ENCODE measurements around the gene ZMYM2.
"Not testable (repeated sequence)": the region's sequence is repeated elsewhere in the genome, so short reads cannot be mapped to it uniquely, and the experiment has no call there.

Gene ZMYM2

DNA sequence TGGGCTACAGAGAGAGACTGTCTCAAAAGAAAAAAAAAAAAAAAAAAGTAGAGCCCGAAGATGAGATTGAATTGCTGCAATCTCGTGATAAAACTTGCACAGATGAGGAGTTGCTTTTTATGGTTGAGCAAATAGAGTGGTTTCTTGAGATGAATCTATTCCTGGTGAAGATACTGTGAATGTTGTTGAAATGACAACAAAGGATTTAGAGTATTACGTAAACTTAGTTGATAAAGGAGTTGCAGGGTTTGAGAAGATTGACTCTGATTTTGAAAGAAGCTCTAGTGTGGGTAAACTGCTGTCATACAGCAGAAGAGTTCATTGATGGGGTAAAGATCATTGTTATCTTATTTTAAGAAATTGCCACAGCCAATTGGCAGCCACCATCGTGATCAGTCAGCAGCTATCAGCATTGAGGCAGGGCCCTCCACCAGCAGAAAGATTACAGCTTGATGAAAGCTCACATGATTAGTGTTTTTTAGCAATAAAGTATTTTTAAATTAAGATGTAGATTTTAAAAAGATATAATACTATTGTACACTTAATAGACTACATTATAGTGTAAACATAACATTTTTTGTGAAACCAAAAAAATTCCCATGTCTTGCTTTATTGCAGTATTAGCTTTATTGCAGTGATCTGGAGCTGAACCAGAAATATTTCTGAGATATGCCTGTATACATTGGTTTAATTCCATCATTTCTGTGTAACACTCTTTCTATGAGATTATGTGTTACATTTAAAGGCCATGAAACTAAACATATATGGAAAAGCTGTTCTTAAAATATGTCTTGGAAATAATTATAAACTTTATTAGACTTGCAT is 43.1 kb downstream of the ZMYM2 start:
- Mint-ChIP-seq H3K36me3 (ENCODE audit: low read depth) (peaks cover 74% of the 10 kb centered on the region), H3K27ac (no peak overlapping the region), H3K9me3 (no peaks in the 10 kb centered on the region), H3K4me3 (no peak overlapping the region), H3K4me1 (ENCODE audit: low read depth) (peaks cover 12% of the 10 kb centered on the region), H3K27me3 (no peaks in the 10 kb centered on the region)
- intact Hi-C loops (cut with micrococcal nuclease), result no loop called here

DNA sequence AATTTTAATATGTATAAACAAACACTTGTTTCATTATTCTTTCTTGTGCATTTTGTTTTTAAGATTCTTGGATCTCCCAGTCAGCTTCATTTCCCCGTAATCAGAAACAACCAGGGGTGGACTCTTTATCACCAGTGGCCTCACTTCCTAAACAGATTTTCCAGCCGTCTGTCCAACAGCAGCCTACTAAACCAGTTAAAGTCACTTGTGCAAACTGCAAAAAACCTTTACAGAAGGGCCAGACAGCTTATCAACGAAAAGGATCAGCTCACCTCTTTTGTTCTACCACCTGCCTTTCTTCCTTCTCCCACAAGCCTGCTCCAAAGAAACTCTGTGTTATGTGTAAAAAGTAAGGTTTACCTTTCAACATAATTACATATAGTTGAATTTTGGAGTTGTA is 44.3 kb downstream of the ZMYM2 start:
- Mint-ChIP-seq H3K27ac (no peak overlapping the region), H3K27me3 (no peaks in the 10 kb centered on the region), H3K4me1 (ENCODE audit: low read depth) (peaks cover 9% of the 10 kb centered on the region), H3K4me3 (no peak overlapping the region), H3K36me3 (ENCODE audit: low read depth) (peaks cover 80% of the 10 kb centered on the region), H3K9me3 (no peaks in the 10 kb centered on the region)
- intact Hi-C loops (cut with micrococcal nuclease), result no loop called here

DNA sequence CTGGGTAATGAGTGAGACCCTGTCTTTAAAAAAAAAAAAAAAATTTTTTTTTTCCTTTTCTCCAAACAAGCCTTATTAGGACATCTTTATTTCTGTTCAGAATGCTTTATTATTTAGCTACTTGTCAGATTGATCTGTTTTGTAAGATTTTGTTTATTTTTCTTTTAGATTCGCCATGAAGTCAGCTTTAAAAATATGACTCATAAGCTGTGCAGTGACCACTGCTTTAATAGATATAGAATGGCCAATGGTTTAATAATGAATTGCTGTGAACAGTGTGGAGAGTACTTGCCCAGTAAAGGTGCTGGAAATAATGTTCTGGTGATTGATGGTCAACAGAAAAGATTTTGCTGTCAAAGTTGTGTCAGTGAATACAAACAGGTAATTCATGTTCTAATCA is 47.7 kb downstream of the ZMYM2 start:
- H3K9me3 Mint-ChIP-seq, result no peaks in the 10 kb centered on the region
- H3K4me1 Mint-ChIP-seq (ENCODE audit: low read depth), result peaks cover 2% of the 10 kb centered on the region
- H3K27me3 Mint-ChIP-seq, result no peaks in the 10 kb centered on the region
- H3K27ac Mint-ChIP-seq, result no peak overlapping the region
- intact Hi-C loops (cut with micrococcal nuclease), result no loop called here
- H3K36me3 Mint-ChIP-seq (ENCODE audit: low read depth), result peaks cover 78% of the 10 kb centered on the region
- H3K4me3 Mint-ChIP-seq, result no peak overlapping the region

DNA sequence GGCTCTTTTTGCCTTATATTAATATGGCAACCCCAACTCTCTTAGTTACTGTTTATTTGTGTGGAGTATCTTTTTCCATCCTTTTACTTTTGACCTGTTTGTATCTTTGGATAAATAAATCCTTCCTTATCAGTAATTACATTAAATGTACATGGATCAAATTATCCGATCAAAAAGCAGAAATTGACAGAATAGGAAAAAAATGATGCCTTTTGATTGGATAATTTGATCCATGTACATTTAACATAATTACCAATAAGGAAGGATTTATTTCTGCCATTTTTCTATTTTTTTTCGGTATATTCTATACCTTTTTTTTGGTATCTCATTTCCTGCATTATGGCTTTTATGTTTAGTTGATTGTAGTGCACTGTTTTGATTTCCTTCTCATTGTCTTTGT is 57.2 kb downstream of the ZMYM2 start:
- Mint-ChIP-seq H3K27me3 (no peaks in the 10 kb centered on the region), H3K27ac (no peak overlapping the region), H3K4me1 (ENCODE audit: low read depth) (peaks cover 7% of the 10 kb centered on the region), H3K9me3 (peaks cover 37% of the 10 kb centered on the region), H3K4me3 (no peak overlapping the region), H3K36me3 (ENCODE audit: low read depth) (peaks cover 95% of the 10 kb centered on the region)
- intact Hi-C loops (cut with micrococcal nuclease), result no loop called here

DNA sequence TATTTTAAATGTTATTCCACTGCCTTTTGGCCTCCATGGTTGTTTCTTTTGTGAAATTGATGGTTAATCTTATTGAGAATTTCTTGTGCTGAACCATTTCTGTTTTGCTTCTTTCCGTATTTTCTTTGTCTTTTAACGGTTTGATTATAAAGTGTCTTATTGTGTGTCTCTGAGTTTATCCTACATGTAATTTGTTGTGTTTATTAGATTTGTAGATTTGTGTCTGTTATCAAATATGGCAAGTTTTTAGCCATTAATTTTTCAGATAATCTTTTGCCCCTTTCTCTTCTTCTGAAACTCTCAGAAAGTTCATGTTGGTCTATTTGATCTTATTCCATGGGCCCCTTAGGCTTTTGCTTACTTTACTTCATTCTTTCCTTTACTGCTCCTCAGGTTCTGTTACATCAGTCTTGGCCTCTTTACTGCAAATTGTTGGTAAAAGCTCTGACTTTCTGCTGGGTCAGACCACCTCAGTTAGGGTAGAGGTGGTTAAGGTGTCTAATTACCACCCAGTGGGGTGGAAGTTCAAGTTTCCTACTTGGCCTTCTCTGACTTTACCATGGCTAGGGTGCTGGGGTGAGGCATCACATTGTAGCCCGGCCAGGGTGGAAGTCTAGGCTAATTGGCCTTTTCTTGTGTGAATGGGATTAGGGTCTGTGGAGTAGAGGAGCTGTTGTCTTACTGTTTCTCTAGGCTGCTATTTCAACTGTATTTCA is 58.3 kb downstream of the ZMYM2 start:
- Mint-ChIP-seq H3K27ac (peak overlapping the region; percentile 8), H3K36me3 (ENCODE audit: low read depth) (peaks cover 96% of the 10 kb centered on the region), H3K9me3 (peaks cover 37% of the 10 kb centered on the region), H3K27me3 (no peaks in the 10 kb centered on the region), H3K4me3 (no peak overlapping the region), H3K4me1 (ENCODE audit: low read depth) (peaks cover 7% of the 10 kb centered on the region)
- intact Hi-C loops (cut with micrococcal nuclease), result no loop called here

DNA sequence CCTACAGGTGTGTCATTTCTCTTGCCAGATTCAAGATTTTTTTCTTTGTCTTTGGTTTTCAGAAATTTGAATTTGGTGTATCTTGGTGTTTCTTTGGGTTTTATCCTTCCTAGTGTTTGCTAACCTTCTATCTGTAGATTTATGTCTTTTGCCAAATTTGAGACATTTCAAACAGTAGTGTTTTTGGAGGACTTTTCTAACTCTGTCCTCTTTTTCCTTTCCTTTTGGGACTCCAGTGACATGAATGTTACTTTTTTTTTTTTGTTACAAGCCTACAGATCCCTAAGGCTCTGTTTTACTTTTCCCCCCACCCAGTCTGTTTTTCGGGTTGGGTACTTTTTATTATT is 58.8 kb downstream of the ZMYM2 start:
- no peak overlapping the region for H3K27ac Mint-ChIP-seq
- peaks cover 37% of the 10 kb centered on the region for H3K9me3 Mint-ChIP-seq
- no peaks in the 10 kb centered on the region for H3K27me3 Mint-ChIP-seq
- H3K4me3 Mint-ChIP-seq, result no peak overlapping the region
- intact Hi-C loops (cut with micrococcal nuclease), result no loop called here
- peaks cover 96% of the 10 kb centered on the region for H3K36me3 Mint-ChIP-seq (ENCODE audit: low read depth)
- peaks cover 7% of the 10 kb centered on the region for H3K4me1 Mint-ChIP-seq (ENCODE audit: low read depth)

DNA sequence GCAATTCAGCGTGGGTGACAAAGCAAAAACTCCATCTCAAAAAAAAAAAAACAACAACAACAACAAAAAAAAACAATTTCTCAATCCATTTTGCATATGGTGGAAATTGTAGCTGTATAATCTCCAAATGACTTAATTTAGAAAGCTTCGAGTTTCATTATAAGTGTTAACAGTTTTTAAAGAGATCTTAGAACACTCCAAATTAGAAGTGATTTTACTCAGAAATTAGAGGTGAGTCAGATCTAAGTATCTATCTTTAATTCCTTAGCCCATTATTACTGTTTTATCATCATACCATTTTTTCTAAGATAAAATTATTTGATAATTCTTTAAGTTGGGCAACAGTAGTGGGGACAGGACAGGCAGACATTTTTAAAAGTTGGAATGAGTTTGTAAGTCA is 60.5 kb downstream of the ZMYM2 start:
- Mint-ChIP-seq H3K27ac (no peak overlapping the region), H3K9me3 (peaks cover 30% of the 10 kb centered on the region), H3K4me1 (ENCODE audit: low read depth) (peaks cover 7% of the 10 kb centered on the region), H3K27me3 (no peaks in the 10 kb centered on the region), H3K4me3 (no peak overlapping the region), H3K36me3 (ENCODE audit: low read depth) (peaks cover 85% of the 10 kb centered on the region)
- intact Hi-C loops (cut with micrococcal nuclease), result no loop called here

DNA sequence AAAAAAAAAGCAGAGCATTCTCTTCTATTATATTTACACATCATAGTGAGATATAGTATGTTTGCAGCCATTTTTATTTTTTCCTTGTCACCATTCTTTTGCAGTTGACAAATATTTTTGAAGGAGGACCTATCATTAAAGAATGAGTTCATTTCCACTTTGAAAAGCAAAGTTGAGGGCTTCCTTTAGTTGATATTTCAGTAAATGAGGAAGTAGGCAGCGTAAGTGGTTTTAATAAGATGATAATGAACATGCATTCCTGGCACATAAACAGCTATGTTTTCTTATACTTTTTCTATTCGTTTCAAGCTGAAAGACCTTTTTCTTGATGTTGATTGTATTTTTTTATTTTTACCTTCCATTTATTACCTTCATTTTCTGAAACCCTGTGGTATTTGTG is 66.2 kb downstream of the ZMYM2 start:
- no peaks in the 10 kb centered on the region for H3K9me3 Mint-ChIP-seq
- H3K36me3 Mint-ChIP-seq (ENCODE audit: low read depth), result peaks cover 54% of the 10 kb centered on the region
- no peak overlapping the region for H3K4me3 Mint-ChIP-seq
- intact Hi-C loops (cut with micrococcal nuclease), result no loop called here
- H3K4me1 Mint-ChIP-seq (ENCODE audit: low read depth), result peaks cover 11% of the 10 kb centered on the region
- H3K27me3 Mint-ChIP-seq, result no peaks in the 10 kb centered on the region
- no peak overlapping the region for H3K27ac Mint-ChIP-seq

DNA sequence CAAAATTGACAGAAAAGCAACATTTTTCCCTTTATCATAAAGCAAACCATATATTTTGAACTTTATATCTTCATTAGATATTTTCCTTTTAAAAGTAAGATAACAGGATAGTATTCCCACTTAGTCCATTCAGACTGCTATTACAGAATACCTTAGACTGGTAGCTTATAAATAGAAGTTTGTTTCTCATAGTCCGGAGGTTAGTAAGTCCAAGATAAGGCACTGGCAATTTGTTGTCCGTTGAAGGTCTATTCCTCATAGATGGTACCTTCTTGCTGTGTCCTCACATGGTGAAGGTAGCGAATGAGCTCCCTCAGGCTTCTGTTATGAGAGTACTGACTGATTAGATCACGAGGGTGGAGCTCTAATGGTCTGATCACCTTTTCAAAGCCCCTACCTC is 70.4 kb downstream of the ZMYM2 start:
- Mint-ChIP-seq H3K36me3 (ENCODE audit: low read depth) (peaks cover 63% of the 10 kb centered on the region), H3K4me3 (no peak overlapping the region), H3K27ac (no peak overlapping the region), H3K9me3 (no peaks in the 10 kb centered on the region), H3K27me3 (no peaks in the 10 kb centered on the region), H3K4me1 (ENCODE audit: low read depth) (peaks cover 11% of the 10 kb centered on the region)
- intact Hi-C loops (cut with micrococcal nuclease), result no loop called here

DNA sequence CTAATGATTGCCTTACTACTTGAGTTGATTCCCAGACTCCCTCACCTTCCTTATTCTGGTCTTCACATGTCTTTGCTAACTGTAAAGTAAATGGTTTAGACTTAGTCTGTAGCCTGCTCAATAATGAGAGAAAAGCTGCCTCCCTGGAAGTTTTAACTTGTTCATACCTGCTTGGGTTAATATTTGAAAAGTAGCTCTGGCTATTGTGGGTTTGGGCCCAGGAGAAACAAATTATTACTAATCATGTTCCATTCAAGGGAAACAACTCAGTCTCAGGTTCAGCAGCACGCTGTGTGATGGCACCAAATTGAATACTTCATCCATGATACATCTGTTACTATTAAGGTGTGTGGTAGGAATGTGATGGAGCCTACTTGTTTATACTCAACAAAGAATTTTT is 75.0 kb downstream of the ZMYM2 start:
- intact Hi-C loops (cut with micrococcal nuclease), result no loop called here
- Mint-ChIP-seq H3K36me3 (ENCODE audit: low read depth) (peaks cover 87% of the 10 kb centered on the region), H3K27me3 (no peaks in the 10 kb centered on the region), H3K27ac (no peak overlapping the region), H3K9me3 (no peaks in the 10 kb centered on the region), H3K4me1 (ENCODE audit: low read depth) (peaks cover 2% of the 10 kb centered on the region), H3K4me3 (no peak overlapping the region)

DNA sequence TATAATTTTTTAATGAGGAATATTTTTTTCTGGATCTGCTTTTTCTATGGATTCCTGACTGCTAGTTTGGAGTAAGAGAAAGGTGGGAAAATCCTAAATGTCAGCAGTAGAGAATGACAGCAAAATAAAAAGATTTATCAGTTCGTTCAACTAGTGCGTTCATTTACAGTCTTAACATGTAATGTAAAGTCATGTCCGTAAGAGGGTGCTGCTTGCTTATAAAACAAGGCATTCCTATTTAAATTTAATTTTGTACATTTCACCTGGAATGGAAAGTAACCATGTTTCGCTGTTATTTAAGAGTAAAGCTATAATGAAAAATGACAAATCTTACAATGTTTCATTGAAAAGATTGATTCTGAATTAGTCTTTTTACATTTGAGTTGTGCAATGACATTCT is 76.6 kb downstream of the ZMYM2 start:
- Mint-ChIP-seq H3K36me3 (ENCODE audit: low read depth) (peaks cover 97% of the 10 kb centered on the region), H3K9me3 (no peaks in the 10 kb centered on the region), H3K4me3 (no peak overlapping the region), H3K4me1 (ENCODE audit: low read depth) (peaks cover 11% of the 10 kb centered on the region), H3K27ac (no peak overlapping the region), H3K27me3 (no peaks in the 10 kb centered on the region)
- intact Hi-C loops (cut with micrococcal nuclease), result no loop called here

DNA sequence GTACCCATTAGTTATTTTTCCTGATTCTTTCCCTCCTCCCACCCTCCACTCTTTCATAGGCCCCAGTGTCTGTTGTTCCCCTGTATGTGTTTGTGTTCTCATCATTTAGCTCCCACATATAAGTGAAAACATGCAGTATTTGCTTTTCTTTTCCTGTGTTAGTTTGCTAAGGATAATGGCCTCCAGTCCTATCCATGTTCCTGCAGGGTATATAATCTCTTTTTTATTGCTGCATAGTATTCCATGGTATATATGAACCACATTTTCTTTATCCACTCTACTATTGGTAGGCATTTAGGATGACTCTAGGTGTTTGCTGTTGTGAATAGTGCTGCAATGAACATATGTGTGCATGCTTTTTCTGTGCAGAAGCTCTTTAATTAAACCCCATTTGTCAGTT is 79.4 kb downstream of the ZMYM2 start:
- H3K4me1 Mint-ChIP-seq (ENCODE audit: low read depth), result peaks cover 18% of the 10 kb centered on the region

DNA sequence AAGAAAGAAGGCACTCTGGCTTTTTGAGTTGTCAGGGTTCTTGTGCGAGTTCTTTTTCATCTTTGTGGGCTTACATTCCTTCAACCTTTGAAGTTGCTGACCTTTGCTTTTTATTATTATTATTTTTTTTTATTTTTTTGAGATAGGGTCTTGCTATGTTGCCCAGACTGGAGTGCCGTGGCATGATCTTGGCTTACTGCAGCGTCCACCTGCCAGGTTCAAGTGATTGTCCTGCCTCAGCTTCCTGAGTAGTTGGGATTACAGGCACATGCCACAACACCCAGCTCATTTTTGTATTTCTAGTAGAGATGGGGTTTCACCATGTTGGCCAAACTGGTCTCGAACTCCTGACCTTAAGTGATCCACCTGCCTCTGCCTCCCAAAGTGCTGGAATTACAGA is 84.1 kb downstream of the ZMYM2 start:
- H3K36me3 Mint-ChIP-seq (ENCODE audit: low read depth), result peaks cover 80% of the 10 kb centered on the region
- peaks cover 18% of the 10 kb centered on the region for H3K4me1 Mint-ChIP-seq (ENCODE audit: low read depth)
- intact Hi-C loops (cut with micrococcal nuclease); H3K27ac Mint-ChIP-seq; H3K4me3 Mint-ChIP-seq; H3K9me3 Mint-ChIP-seq; H3K27me3 Mint-ChIP-seq: not testable (repeated sequence)

More for the DNA sequence above, 79.4 kb downstream of the ZMYM2 start:
- intact Hi-C loops (cut with micrococcal nuclease), result no loop called here
- H3K27ac Mint-ChIP-seq, result no peak overlapping the region
- H3K9me3 Mint-ChIP-seq, result no peaks in the 10 kb centered on the region
- H3K27me3 Mint-ChIP-seq, result no peaks in the 10 kb centered on the region
- H3K36me3 Mint-ChIP-seq (ENCODE audit: low read depth), result peaks cover 98% of the 10 kb centered on the region
- no peak overlapping the region for H3K4me3 Mint-ChIP-seq

DNA sequence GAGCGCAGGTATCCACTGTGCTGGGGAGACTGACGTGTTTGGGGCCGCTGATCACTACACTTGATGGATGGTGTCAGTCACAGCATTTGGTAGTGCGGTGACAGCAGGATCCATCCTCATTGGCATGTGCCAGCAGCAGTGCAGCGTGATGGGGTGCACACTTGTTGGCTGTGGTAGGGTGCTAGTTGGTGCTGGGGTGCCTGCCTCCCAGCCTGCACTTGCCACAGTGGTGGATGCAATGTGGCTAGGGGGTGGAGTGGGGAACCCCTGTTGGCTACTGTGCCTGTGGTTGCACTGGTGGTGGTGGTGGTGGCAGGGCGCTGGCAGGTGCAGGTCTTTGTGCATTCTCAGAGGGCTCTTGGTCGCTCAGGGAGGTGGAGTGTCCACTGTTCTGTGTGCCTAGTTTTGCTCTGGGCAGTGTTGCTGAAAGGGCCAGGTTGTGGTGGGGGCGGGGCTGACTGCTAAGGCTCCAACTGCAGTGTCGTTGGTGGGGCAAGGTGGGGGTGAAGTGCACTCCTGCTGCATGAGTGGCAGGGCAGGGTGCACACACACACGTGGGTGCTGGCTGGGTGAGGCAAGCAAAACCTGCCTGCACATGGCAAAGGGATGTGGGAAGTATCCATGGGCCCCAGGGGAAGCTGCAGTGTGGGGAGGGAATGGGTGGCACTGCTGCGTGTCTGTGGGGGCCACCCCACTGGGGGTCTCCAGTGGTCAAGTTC is 84.8 kb downstream of the ZMYM2 start:
- no peaks in the 10 kb centered on the region for H3K9me3 Mint-ChIP-seq
- H3K4me1 Mint-ChIP-seq (ENCODE audit: low read depth), result peaks cover 18% of the 10 kb centered on the region
- no peaks in the 10 kb centered on the region for H3K27me3 Mint-ChIP-seq
- no peak overlapping the region for H3K4me3 Mint-ChIP-seq
- no peak overlapping the region for H3K27ac Mint-ChIP-seq
- H3K36me3 Mint-ChIP-seq (ENCODE audit: low read depth), result peaks cover 73% of the 10 kb centered on the region
- intact Hi-C loops (cut with micrococcal nuclease), result no loop called here
